Ramos (cell line): ENCODE measurements around the gene C17orf114.

ENCODE experiments used
- in situ Hi-C: fragments of 300-500 bp; cut with MboI; formaldehyde crosslinking; loops from one replicate; pipeline ENCODE4 v1.14.3; 2022; ENCODE audit warnings: low sequenced_read_pairs; ENCODE audit not compliant: unreplicated experiment

Gene C17orf114

GRCh38 chr17:4788807-4789700, 13.1 kb downstream of the C17orf114 start, which contains the start of gene GLTPD2:
Gene GLTPD2, plus strand, starts transcription at chr17:4788964. Its CDS starts 48 bp downstream, at chr17:4789012.
- in situ Hi-C loops, result no loop called here

- in situ Hi-C loops, result no loop called here
These were observed 13.8 kb downstream of the C17orf114 start for GRCh38 chr17:4788159-4788806.

GRCh38 chr17:4786516-4786915, 15.6 kb downstream of the C17orf114 start:
- in situ Hi-C loops, result no loop called here

- in situ Hi-C loops, result no loop called here
These were observed 16.0 kb downstream of the C17orf114 start, which contains the start of gene VMO1 for GRCh38 chr17:4786106-4786511. Gene VMO1, minus strand, starts transcription at chr17:4786364. Its CDS starts 12 bp downstream, at chr17:4786352.

GRCh38 chr17:4785311-4786105, 16.6 kb downstream of the C17orf114 start:
- in situ Hi-C loops, result no loop called here

GRCh38 chr17:4782652-4783051, 19.5 kb downstream of the C17orf114 start:
- in situ Hi-C loops, result no loop called here

- in situ Hi-C loops, result no loop called here
These were observed 21.7 kb downstream of the C17orf114 start for GRCh38 chr17:4780325-4780955.

- in situ Hi-C loops, result no loop called here
These were observed 24.0 kb downstream of the C17orf114 start for GRCh38 chr17:4777969-4778760.

GRCh38 chr17:4772235-4772613, 29.9 kb downstream of the C17orf114 start:
- in situ Hi-C loops, result no loop called here

- in situ Hi-C loops, result no loop called here
These were observed 30.5 kb downstream of the C17orf114 start, which contains the start of gene TM4SF5 for GRCh38 chr17:4771519-4772234. Gene TM4SF5, plus strand, starts transcription at chr17:4771886. Its CDS starts 37 bp downstream, at chr17:4771923.

- in situ Hi-C loops, result no loop called here
These were observed 32.5 kb downstream of the C17orf114 start for GRCh38 chr17:4769628-4770027.

- in situ Hi-C loops, result no loop called here
These were observed 33.8 kb downstream of the C17orf114 start for GRCh38 chr17:4768298-4768697.

GRCh38 chr17:4766723-4767122, 35.4 kb downstream of the C17orf114 start:
- in situ Hi-C loops, result no loop called here

GRCh38 chr17:4766201-4766600, 35.9 kb downstream of the C17orf114 start:
- in situ Hi-C loops, result no loop called here

GRCh38 chr17:4764595-4764994, 37.5 kb downstream of the C17orf114 start:
- in situ Hi-C loops, result no loop called here

- in situ Hi-C loops, result no loop called here
These were observed 42.3 kb downstream of the C17orf114 start for GRCh38 chr17:4759776-4760236.

GRCh38 chr17:4753392-4753791, 48.7 kb downstream of the C17orf114 start:
- in situ Hi-C loops, result no loop called here

- in situ Hi-C loops, result no loop called here
These were observed 50.2 kb downstream of the C17orf114 start for GRCh38 chr17:4751932-4752331.
